ENCODE results near the gene SELENOK. TPM values are rescaled to one million over a fixed set of nuclear protein-coding genes. Genes with fewer than 3 reads are reported as not detected.
A peak's percentile ranks its signal among the peaks of the same experiment; 100 is the strongest.

Gene SELENOK
- total and polyA plus RNA-seq, 10 donors = 28.4 to 84.0 (median 42.3) TPM

DNA sequence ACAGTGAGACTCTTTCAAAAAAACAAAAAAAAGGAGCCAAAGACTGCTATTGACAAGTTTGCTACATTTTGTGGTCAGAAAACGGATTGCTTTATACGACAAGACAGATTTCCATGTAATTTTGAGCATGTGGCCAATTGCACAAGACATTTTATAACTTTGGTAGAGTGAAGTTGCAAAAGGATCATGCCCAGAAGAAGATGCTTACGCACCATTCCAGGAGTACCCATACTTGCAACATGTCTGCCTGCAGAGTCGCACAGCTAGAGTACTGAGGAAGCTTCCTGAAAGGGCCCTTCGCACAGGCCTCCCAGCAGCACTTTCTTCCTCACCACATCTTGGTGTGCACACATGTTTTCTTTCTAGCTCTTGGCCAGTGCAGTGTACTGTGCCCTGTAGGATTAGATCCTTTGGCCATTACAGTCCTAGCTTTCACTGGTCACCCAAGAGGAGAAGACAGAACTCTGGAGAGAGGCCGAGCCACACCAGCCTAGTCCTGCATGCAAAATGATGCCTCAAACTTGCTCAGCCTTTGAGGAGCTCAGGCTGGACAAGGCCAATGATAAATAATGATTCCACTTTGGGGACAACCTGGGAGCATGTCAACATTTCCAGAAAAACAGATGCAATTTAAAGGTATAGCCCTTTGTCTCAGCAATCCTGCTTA is 57.1 kb downstream of the SELENOK start:
- intact Hi-C loops (cut with DNase I; ENCODE audit: low total_unique reads) = no loop called here
- H3K27ac ChIP-seq = peak overlapping the region in 1 of 8 donors; percentile 17
- DNase-seq = no peak
- no peaks in the 10 kb centered on the region for H3K9me3 ChIP-seq
- no peak overlapping the region for H3K4me3 ChIP-seq
- WGBS, 5 donors = 59 to 83% (median 75%) methylated on average over 6 of the region's 6 CpGs
- H3K4me1 ChIP-seq = peaks cover 0 to 6% (median 0%) of the 10 kb centered on the region in 6 donors
- H3K27me3 ChIP-seq (replicated peaks in 1 of 7) = no peaks in the 10 kb centered on the region
- no peak for TF ChIP-seq POLR2A (IDR thresholded peaks at IDR 0.05)
- TF ChIP-seq, protein P1, sequence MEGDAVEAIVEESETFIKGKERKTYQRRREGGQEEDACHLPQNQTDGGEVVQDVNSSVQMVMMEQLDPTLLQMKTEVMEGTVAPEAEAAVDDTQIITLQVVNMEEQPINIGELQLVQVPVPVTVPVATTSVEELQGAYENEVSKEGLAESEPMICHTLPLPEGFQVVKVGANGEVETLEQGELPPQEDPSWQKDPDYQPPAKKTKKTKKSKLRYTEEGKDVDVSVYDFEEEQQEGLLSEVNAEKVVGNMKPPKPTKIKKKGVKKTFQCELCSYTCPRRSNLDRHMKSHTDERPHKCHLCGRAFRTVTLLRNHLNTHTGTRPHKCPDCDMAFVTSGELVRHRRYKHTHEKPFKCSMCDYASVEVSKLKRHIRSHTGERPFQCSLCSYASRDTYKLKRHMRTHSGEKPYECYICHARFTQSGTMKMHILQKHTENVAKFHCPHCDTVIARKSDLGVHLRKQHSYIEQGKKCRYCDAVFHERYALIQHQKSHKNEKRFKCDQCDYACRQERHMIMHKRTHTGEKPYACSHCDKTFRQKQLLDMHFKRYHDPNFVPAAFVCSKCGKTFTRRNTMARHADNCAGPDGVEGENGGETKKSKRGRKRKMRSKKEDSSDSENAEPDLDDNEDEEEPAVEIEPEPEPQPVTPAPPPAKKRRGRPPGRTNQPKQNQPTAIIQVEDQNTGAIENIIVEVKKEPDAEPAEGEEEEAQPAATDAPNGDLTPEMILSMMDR (IDR thresholded peaks at IDR 0.05 in 8 of 11, conservative IDR thresholded peaks at IDR 0.05 in 3 of 11) = no peak
- TF ChIP-seq POLR2AphosphoS5 (IDR thresholded peaks at IDR 0.05) = no peak
- H3K36me3 ChIP-seq = no peaks in the 10 kb centered on the region

Other genes starting within 250 kb of the SELENOK start
- 1 to 10 TPM in 3 of 7 donors, under 1 TPM in 4; 0.43 to 4.9 (median 0.89) TPM for gene CHDH, start 45.4 kb downstream of the SELENOK start, total RNA-seq
- gene CHDH, start 45.4 kb downstream of the SELENOK start, polyA plus RNA-seq = under 1 TPM; 0.19 to 0.32 (median 0.26) TPM
- under 1 TPM in 5 of 7 donors, not detected in 2; 0.13 to 0.56 (median 0.26) TPM for gene IL17RB, start 45.3 kb downstream of the SELENOK start, total RNA-seq
- gene IL17RB, start 45.3 kb downstream of the SELENOK start, polyA plus RNA-seq = under 1 TPM; 0.16 to 0.59 (median 0.26) TPM
- 10 to 100 TPM; 22.5 to 33.7 (median 23.9) TPM for gene ACTR8, start 9.7 kb downstream of the SELENOK start, total RNA-seq
- 10 to 100 TPM; 10.5 to 14.9 (median 11.3) TPM for gene ACTR8, start 9.7 kb downstream of the SELENOK start, polyA plus RNA-seq
- gene CACNA2D3, start 230.7 kb upstream of the SELENOK start, total RNA-seq = 1 to 10 TPM; 2.6 to 4.9 (median 3.3) TPM
- 1 to 10 TPM in 2 of 3 donors, under 1 TPM in 1; 0.83 to 1.7 (median 1.1) TPM for gene CACNA2D3, start 230.7 kb upstream of the SELENOK start, polyA plus RNA-seq